Sigmoid colon (tissue), 4 donors: ENCODE measurements around the gene CACNG1.

Experiments
- POLR2A ChIP-seq, 2 donors: fragments of 450-650 bp; IDR thresholded peaks; one replicate each; pipeline ENCODE4 v1.6.1; 2016; ENCODE audit warnings: antibody characterized with exemption in 2 of 2, mild to moderate bottlenecking in 2 of 2, moderate library complexity in 2 of 2
- POLR2AphosphoS5 ChIP-seq, 4 donors: sonication (generic); formaldehyde crosslinking; IDR thresholded peaks; one replicate each; pipeline ENCODE4 v1.6.1; 2017; ENCODE audit warnings: antibody characterized with exemption in 4 of 4
- TF ChIP-seq, protein P1 (sequence below), 4 experiments: fragments of 450-650 bp in 3 of 4; fragments of 200-600 bp in 1 of 4; IDR thresholded peaks; one replicate each; pipeline ENCODE4 v1.5.1; 2016 to 2019; ENCODE audit warnings: antibody characterized with exemption in 4 of 4, mild to moderate bottlenecking in 3 of 4, moderate library complexity in 2 of 4

DNA sequence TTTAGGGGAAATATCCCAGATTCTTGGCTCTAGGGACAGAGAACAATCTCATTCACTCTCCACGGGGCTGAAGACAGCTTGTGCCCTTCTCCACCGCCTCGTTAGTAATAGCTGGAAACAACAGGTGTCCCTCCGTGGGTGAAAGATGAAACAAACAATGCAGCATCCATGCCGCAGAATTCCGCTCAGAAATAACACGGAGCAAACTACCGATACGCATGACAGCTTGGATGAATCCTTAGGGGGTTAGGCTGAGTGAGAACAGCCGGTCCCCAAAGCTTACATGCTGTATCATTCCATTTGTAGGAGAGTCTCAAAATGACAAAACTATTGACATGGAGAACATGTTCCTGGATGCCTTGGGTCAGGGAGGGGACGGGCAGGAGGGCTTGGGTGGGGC, 29.4 kb upstream of the CACNG1 start:
- TF ChIP-seq POLR2AphosphoS5 (IDR thresholded peaks at IDR 0.05), result no peak
- TF ChIP-seq POLR2A (IDR thresholded peaks at IDR 0.05), result no peak
- TF ChIP-seq, protein P1, sequence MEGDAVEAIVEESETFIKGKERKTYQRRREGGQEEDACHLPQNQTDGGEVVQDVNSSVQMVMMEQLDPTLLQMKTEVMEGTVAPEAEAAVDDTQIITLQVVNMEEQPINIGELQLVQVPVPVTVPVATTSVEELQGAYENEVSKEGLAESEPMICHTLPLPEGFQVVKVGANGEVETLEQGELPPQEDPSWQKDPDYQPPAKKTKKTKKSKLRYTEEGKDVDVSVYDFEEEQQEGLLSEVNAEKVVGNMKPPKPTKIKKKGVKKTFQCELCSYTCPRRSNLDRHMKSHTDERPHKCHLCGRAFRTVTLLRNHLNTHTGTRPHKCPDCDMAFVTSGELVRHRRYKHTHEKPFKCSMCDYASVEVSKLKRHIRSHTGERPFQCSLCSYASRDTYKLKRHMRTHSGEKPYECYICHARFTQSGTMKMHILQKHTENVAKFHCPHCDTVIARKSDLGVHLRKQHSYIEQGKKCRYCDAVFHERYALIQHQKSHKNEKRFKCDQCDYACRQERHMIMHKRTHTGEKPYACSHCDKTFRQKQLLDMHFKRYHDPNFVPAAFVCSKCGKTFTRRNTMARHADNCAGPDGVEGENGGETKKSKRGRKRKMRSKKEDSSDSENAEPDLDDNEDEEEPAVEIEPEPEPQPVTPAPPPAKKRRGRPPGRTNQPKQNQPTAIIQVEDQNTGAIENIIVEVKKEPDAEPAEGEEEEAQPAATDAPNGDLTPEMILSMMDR (IDR thresholded peaks at IDR 0.05), result no peak
